Measurements from ENCODE around the gene WT1.
"Not testable (repeated sequence)": the region's sequence is repeated elsewhere in the genome, so short reads cannot be mapped to it uniquely, and the experiment has no call there.

The WT1 gene

GRCh38 chr11:32435511-32435941, at the start of gene WT1:
WT1 (minus strand) TSS chr11:32435539.
- no peak for DNase-seq

- DNase-seq = no peak
Observed at GRCh38 chr11:32479291-32479690, 44.0 kb upstream of the WT1 start.

GRCh38 chr11:32478277-32478731, 43.0 kb upstream of the WT1 start:
- DNase-seq = no peak

GRCh38 chr11:32473282-32473909, 38.1 kb upstream of the WT1 start:
- DNase-seq = no peak

GRCh38 chr11:32472226-32472625, 36.9 kb upstream of the WT1 start:
- DNase-seq = no peak

GRCh38 chr11:32471544-32471943, 36.2 kb upstream of the WT1 start:
- DNase-seq = not testable (repeated sequence)

- DNase-seq = no peak
Observed at GRCh38 chr11:32469791-32470190, 34.5 kb upstream of the WT1 start.

GRCh38 chr11:32466279-32466915, 31.1 kb upstream of the WT1 start:
- no peak for DNase-seq

- no peak for DNase-seq
Observed at GRCh38 chr11:32464078-32464477, 28.7 kb upstream of the WT1 start.

- no peak for DNase-seq
Observed at GRCh38 chr11:32462011-32462690, 26.8 kb upstream of the WT1 start.

- no peak for DNase-seq
Observed at GRCh38 chr11:32456864-32457263, 21.5 kb upstream of the WT1 start.

- no peak for DNase-seq
Observed at GRCh38 chr11:32454993-32455392, 19.7 kb upstream of the WT1 start.

- no peak for DNase-seq
Observed at GRCh38 chr11:32451808-32452207, 16.5 kb upstream of the WT1 start.

- DNase-seq = no peak
Observed at GRCh38 chr11:32450372-32450771, 15.0 kb upstream of the WT1 start.

- DNase-seq = no peak
Observed at GRCh38 chr11:32448232-32448631, 12.9 kb upstream of the WT1 start.

- no peak for DNase-seq
Observed at GRCh38 chr11:32447252-32447651, 11.9 kb upstream of the WT1 start.

GRCh38 chr11:32446227-32446626, 10.9 kb upstream of the WT1 start:
- DNase-seq = no peak

- no peak for DNase-seq
Observed at GRCh38 chr11:32444186-32444585, 8.8 kb upstream of the WT1 start.

- DNase-seq = no peak
Observed at GRCh38 chr11:32440916-32441315, 5.6 kb upstream of the WT1 start.

- no peak for DNase-seq
Observed at GRCh38 chr11:32440312-32440908, 5.1 kb upstream of the WT1 start.

- DNase-seq = no peak
Observed at GRCh38 chr11:32439501-32440210, 4.3 kb upstream of the WT1 start.

GRCh38 chr11:32438866-32439489, 3.6 kb upstream of the WT1 start:
- no peak for DNase-seq

All from SIG-M5 (cell line).